CD4-positive, alpha-beta memory T cell (primary cell): ENCODE results near the gene SPATA20. TPM values are rescaled to one million over a fixed set of nuclear protein-coding genes. Genes with fewer than 3 reads are reported as not detected.

ENCODE experiments used
- CTCF ChIA-PET: fragments of 350-600 bp; sonication (Branson Sonifier 250); formaldehyde crosslinking; loops from one replicate; lab custom pipeline; 2021; ENCODE audit warnings: inconsistent platforms; ENCODE audit not compliant: partially characterized antibody; lab: Charles Lee
- POLR2A ChIA-PET: fragments of 350-600 bp; sonication (Branson Sonifier 250); formaldehyde crosslinking; loops from one replicate; lab custom pipeline; 2021; ENCODE audit not compliant: partially characterized antibody; lab: Charles Lee
- DNase-seq, 5 donors: peaks; one replicate each; pipeline versions ENCODE4 v3.0.0 to v3.0.0-alpha.2; 2020 to 2022; ENCODE audit warnings: mixed read lengths in 1 of 5
- H3K27ac ChIP-seq: one replicate; pipeline ENCODE4 v1.7.0; 2013; ENCODE audit warnings: low read depth, low read length
- H3K27me3 ChIP-seq: 2 replicates; pipeline ENCODE4 v1.7.0; 2013; ENCODE audit warnings: mild to moderate bottlenecking, low read length, moderate library complexity; ENCODE audit not compliant: insufficient read depth
- H3K36me3 ChIP-seq: 2 replicates; pipeline ENCODE4 v1.7.0; 2013; ENCODE audit warnings: mild to moderate bottlenecking, low read length, moderate library complexity; ENCODE audit not compliant: insufficient read depth
- H3K4me1 ChIP-seq: 2 replicates; pipeline ENCODE4 v1.7.0; 2013; ENCODE audit warnings: mild to moderate bottlenecking, low read length, moderate library complexity; ENCODE audit not compliant: insufficient read depth
- H3K4me3 ChIP-seq, 2 donors: one replicate each; pipeline ENCODE4 v1.7.0; 2013; ENCODE audit warnings: low read length in 2 of 2, mild to moderate bottlenecking in 1 of 2
- H3K9me3 ChIP-seq, 2 donors: one replicate each; pipeline ENCODE4 v1.7.0; 2013; ENCODE audit warnings: low read length in 2 of 2, control low read depth in 1 of 2; ENCODE audit not compliant: control insufficient read depth in 1 of 2
- H3K27ac Mint-ChIP-seq, 7 donors: one replicate each; pipeline ENCODE4 v1.8.0; 2020 to 2021; ENCODE audit warnings: mixed read lengths in 7 of 7, mild to moderate bottlenecking in 6 of 7, inconsistent platforms in 3 of 7, moderate library complexity in 3 of 7
- H3K27me3 Mint-ChIP-seq, 2 donors: one replicate each; pipeline ENCODE4 v1.8.0; 2020 to 2021; ENCODE audit warnings: mixed read lengths in 2 of 2
- H3K36me3 Mint-ChIP-seq, 2 donors: one replicate each; pipeline ENCODE4 v1.8.0; 2020 to 2021; ENCODE audit warnings: mixed read lengths in 2 of 2, inconsistent platforms in 1 of 2, mild to moderate bottlenecking in 1 of 2
- H3K4me1 Mint-ChIP-seq, 4 donors: one replicate each; pipeline ENCODE4 v1.8.0; 2020 to 2021; ENCODE audit warnings: mixed read lengths in 4 of 4, mild to moderate bottlenecking in 1 of 4
- H3K4me3 Mint-ChIP-seq, 8 donors: one replicate each; pipeline ENCODE4 v1.8.0; 2020 to 2021; ENCODE audit warnings: mixed read lengths in 8 of 8, mild to moderate bottlenecking in 7 of 8, moderate library complexity in 6 of 8, inconsistent platforms in 3 of 8
- H3K9me3 Mint-ChIP-seq, 8 donors: one replicate each; pipeline ENCODE4 v1.8.0; 2020 to 2021; ENCODE audit warnings: mixed read lengths in 8 of 8, mild to moderate bottlenecking in 5 of 8, inconsistent platforms in 3 of 8, moderate library complexity in 1 of 8
- intact Hi-C: fragments of 100-400 bp; cut with micrococcal nuclease; formaldehyde crosslinking; loops from one replicate; pipeline ENCODE4 v1.15.1; 2023
- polyA plus RNA-seq, 2 donors: library from polyadenylated mRNA; unstranded; fragments of 300-500 nt; fragmentation: Illumina TruSeq; gene quantifications; one replicate each; pipeline ENCODE4 v1.2.3, GENCODE V29; 2021
- total RNA-seq, 2 experiments: library from RNA; stranded (reverse); gene quantifications; one replicate each; pipeline ENCODE4 v1.2.3, GENCODE V29; 2021

The SPATA20 gene
- total and polyA plus RNA-seq, 4 experiments from 2014 or later, result 5.4 to 14.1 (median 10.3) TPM

- no peak overlapping the region for H3K4me3 Mint-ChIP-seq
- DNase-seq, result no peak
- CTCF ChIA-PET, result interaction anchor here (1.0 to 1.6 kb wide), 3 partner anchors 9 to 158 kb away, joined by 3 to 7 read pairs (median 6); partner anchors contain the start of gene RSAD1
- no peaks in the 10 kb centered on the region for H3K36me3 Mint-ChIP-seq
- Histone ChIP-seq H3K4me3 (no peak overlapping the region), H3K36me3 (no peaks in the 10 kb centered on the region), H3K9me3 (no peaks in the 10 kb centered on the region), H3K27ac (no peak overlapping the region), H3K27me3 (no peaks in the 10 kb centered on the region), H3K4me1 (peaks cover 16% of the 10 kb centered on the region)
- no peak overlapping the region for H3K27ac Mint-ChIP-seq
- POLR2A ChIA-PET, result interaction anchor here (1.3 kb wide), 1 partner anchor 9 kb away, joined by 3 read pairs; no protein-coding TSS in a partner anchor
- no peaks in the 10 kb centered on the region for H3K27me3 Mint-ChIP-seq
- H3K9me3 Mint-ChIP-seq, result no peaks in the 10 kb centered on the region
- peaks cover 6 to 18% (median 12%) of the 10 kb centered on the region in 4 donors for H3K4me1 Mint-ChIP-seq
- intact Hi-C loops, result no loop called here
Observed at GRCh38 chr17:50520483-50520882, 26.5 kb upstream of the SPATA20 start.

DNA sequence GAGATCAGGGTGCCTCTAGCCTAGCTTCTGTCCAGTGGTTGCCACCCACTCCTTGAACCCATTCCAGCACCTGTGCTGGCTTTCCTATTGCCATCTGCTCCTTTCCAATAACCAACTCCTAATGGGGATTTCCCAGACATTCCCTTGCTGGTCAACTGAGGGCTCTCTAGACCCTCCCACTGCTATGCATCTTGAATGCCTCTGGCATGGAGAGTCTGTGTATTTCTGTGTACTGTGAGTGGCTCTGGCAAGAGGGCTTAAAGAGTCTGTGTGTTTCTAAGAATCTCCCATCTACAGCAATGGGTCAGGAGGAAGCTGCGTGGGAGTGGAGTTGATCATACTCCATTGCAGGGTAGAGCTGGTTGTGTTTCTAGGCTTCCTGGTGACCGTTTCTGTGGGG lies 25.5 kb upstream of the SPATA20 start:
- Mint-ChIP-seq H3K4me1 (peaks cover 6 to 16% (median 11%) of the 10 kb centered on the region in 4 donors), H3K9me3 (no peaks in the 10 kb centered on the region), H3K4me3 (no peak overlapping the region), H3K36me3 (no peaks in the 10 kb centered on the region), H3K27ac (no peak overlapping the region), H3K27me3 (no peaks in the 10 kb centered on the region)
- no peak for DNase-seq
- POLR2A ChIA-PET, result no interaction called here
- Histone ChIP-seq H3K9me3 (no peaks in the 10 kb centered on the region), H3K4me1 (peaks cover 15% of the 10 kb centered on the region), H3K4me3 (no peak overlapping the region), H3K36me3 (no peaks in the 10 kb centered on the region), H3K27ac (no peak overlapping the region), H3K27me3 (no peaks in the 10 kb centered on the region)
- intact Hi-C loops, result no loop called here
- CTCF ChIA-PET, result interaction anchor here (0.7 to 1.4 kb wide), 2 partner anchors 20 to 43 kb away, joined by 3 to 6 read pairs; partner anchors contain the start of gene RSAD1

GRCh38 chr17:50522766-50523165 lies 24.2 kb upstream of the SPATA20 start:
- Mint-ChIP-seq H3K4me3 (no peak overlapping the region), H3K9me3 (no peaks in the 10 kb centered on the region), H3K4me1 (peaks cover 0 to 4% (median 2%) of the 10 kb centered on the region in 4 donors), H3K36me3 (no peaks in the 10 kb centered on the region), H3K27ac (no peak overlapping the region), H3K27me3 (no peaks in the 10 kb centered on the region)
- CTCF ChIA-PET, result no interaction called here
- Histone ChIP-seq H3K27ac (no peak overlapping the region), H3K9me3 (no peaks in the 10 kb centered on the region), H3K27me3 (no peaks in the 10 kb centered on the region), H3K36me3 (no peaks in the 10 kb centered on the region), H3K4me3 (no peak overlapping the region), H3K4me1 (peaks cover 2% of the 10 kb centered on the region)
- POLR2A ChIA-PET, result no interaction called here
- intact Hi-C loops, result no loop called here
- no peak for DNase-seq

- Mint-ChIP-seq H3K27me3 (peaks cover 0 to under 1% of the 10 kb centered on the region in 2 donors), H3K4me3 (no peak overlapping the region), H3K27ac (no peak overlapping the region), H3K36me3 (no peaks in the 10 kb centered on the region), H3K9me3 (no peaks in the 10 kb centered on the region), H3K4me1 (no peaks in the 10 kb centered on the region)
- no peak overlapping the region for H3K4me3 ChIP-seq
- ChIA-PET CTCF (no interaction called here), POLR2A (no interaction called here)
- intact Hi-C loops, result no loop called here
- no peak for DNase-seq
- H3K27me3 ChIP-seq, result no peaks in the 10 kb centered on the region
- H3K4me1 ChIP-seq, result no peaks in the 10 kb centered on the region
- no peaks in the 10 kb centered on the region for H3K9me3 ChIP-seq
- no peak overlapping the region for H3K27ac ChIP-seq
- no peaks in the 10 kb centered on the region for H3K36me3 ChIP-seq
Observed at GRCh38 chr17:50523208-50523607, 23.8 kb upstream of the SPATA20 start.

DNA sequence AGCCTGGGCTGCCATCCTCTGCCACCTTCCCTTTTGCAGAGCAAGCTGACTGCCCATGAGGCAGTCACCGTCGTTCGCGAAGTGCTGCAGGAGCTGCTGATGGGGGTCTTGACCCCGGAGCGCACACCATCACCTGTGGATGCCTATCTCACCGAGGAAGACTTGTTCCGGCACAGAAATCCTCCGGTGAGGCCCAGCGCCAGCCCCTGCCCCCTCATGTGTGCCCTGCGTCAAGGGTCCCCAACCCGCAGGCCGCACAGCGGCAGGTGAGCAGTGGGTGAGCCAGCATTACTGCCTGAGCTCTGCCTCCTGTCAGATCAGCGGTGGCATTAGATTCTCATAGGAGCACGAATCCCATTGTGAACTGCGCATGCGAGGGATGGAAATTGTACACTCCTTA lies 22.1 kb upstream of the SPATA20 start:
- H3K4me3 Mint-ChIP-seq, result no peak overlapping the region
- Histone ChIP-seq H3K4me1 (no peaks in the 10 kb centered on the region), H3K27me3 (no peaks in the 10 kb centered on the region), H3K36me3 (no peaks in the 10 kb centered on the region), H3K9me3 (no peaks in the 10 kb centered on the region), H3K27ac (no peak overlapping the region), H3K4me3 (no peak overlapping the region)
- H3K9me3 Mint-ChIP-seq, result no peaks in the 10 kb centered on the region
- no peak for DNase-seq
- POLR2A ChIA-PET, result no interaction called here
- peaks cover 11 to 12% of the 10 kb centered on the region in 2 donors for H3K27me3 Mint-ChIP-seq
- no peak overlapping the region for H3K27ac Mint-ChIP-seq
- intact Hi-C loops, result no loop called here
- no peaks in the 10 kb centered on the region for H3K36me3 Mint-ChIP-seq
- CTCF ChIA-PET, result no interaction called here
- H3K4me1 Mint-ChIP-seq, result no peaks in the 10 kb centered on the region

- Histone ChIP-seq H3K4me1 (peaks cover under 1% of the 10 kb centered on the region), H3K27ac (no peak overlapping the region), H3K27me3 (peaks cover 10% of the 10 kb centered on the region), H3K36me3 (no peaks in the 10 kb centered on the region), H3K9me3 (no peaks in the 10 kb centered on the region), H3K4me3 (no peak overlapping the region)
- H3K36me3 Mint-ChIP-seq, result no peaks in the 10 kb centered on the region
- peaks cover 26 to 33% of the 10 kb centered on the region in 2 donors for H3K27me3 Mint-ChIP-seq
- H3K4me1 Mint-ChIP-seq, result peaks cover 0 to 3% (median 0%) of the 10 kb centered on the region in 4 donors
- intact Hi-C loops, result no loop called here
- DNase-seq, result no peak
- ChIA-PET CTCF (no interaction called here), POLR2A (no interaction called here)
- H3K9me3 Mint-ChIP-seq, result no peaks in the 10 kb centered on the region
- no peak overlapping the region for H3K27ac Mint-ChIP-seq
- no peak overlapping the region for H3K4me3 Mint-ChIP-seq
Observed at GRCh38 chr17:50527155-50527762, 19.7 kb upstream of the SPATA20 start.

- Mint-ChIP-seq H3K4me1 (peaks cover 0 to 4% (median 1%) of the 10 kb centered on the region in 4 donors), H3K9me3 (no peaks in the 10 kb centered on the region), H3K27me3 (peaks cover 26 to 33% of the 10 kb centered on the region in 2 donors), H3K4me3 (no peak overlapping the region), H3K27ac (no peak overlapping the region), H3K36me3 (no peaks in the 10 kb centered on the region)
- ChIA-PET CTCF (no interaction called here), POLR2A (no interaction called here)
- no peak overlapping the region for H3K27ac ChIP-seq
- no peak for DNase-seq
- H3K4me3 ChIP-seq, result no peak overlapping the region
- no peaks in the 10 kb centered on the region for H3K36me3 ChIP-seq
- intact Hi-C loops, result no loop called here
- peaks cover 18% of the 10 kb centered on the region for H3K27me3 ChIP-seq
- H3K4me1 ChIP-seq, result peaks cover 8% of the 10 kb centered on the region
- H3K9me3 ChIP-seq, result no peaks in the 10 kb centered on the region
Observed at GRCh38 chr17:50527949-50528474, 19.0 kb upstream of the SPATA20 start.
